Measurements from ENCODE around the gene SPSB1.

DNA sequence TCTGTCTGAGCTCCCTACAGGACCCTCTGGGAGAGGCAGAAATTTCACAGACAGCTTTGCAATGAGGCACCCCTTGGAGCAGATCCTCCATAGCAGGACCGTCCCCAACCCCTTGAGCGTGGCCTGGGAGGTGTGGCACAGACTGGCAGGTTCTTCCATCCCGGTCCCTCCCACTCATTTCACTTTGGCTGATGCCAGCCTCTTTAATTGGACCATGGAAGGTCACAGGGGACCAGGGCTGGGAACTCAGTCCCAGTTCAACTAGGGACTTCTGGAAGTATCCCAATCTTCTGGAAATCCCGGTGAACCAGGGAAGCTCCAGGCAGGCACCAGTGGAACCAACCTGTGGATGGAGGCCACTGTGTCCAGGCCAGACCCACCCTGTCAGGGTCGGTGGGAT is 83.7 kb downstream of the SPSB1 start:
- TF ChIP-seq CTCF (IDR thresholded peaks at IDR 0.05; ENCODE audit: poor library complexity, severe bottlenecking): no peak
- no peak for TF ChIP-seq EZH2 (IDR thresholded peaks at IDR 0.05; ENCODE audit: borderline replicate concordance, insufficient read depth, low read length, poor library complexity, severe bottlenecking)
- TF ChIP-seq TAF1 (IDR thresholded peaks at IDR 0.05; ENCODE audit: low read depth): no peak
- TF ChIP-seq MXI1 (conservative IDR thresholded peaks at IDR 0.05; ENCODE audit: poor library complexity, severe bottlenecking): no peak
- TF ChIP-seq POLR2AphosphoS5 (IDR thresholded peaks at IDR 0.05): no peak
- TF ChIP-seq EP300 (conservative IDR thresholded peaks at IDR 0.05; ENCODE audit: poor library complexity, severe bottlenecking): no peak
- no peak for TF ChIP-seq SMC3 (conservative IDR thresholded peaks at IDR 0.05; ENCODE audit: poor library complexity)

Data from neural cell (in vitro differentiated cells).